H9 (cell line): ENCODE data around the gene WDFY3. TPM values are rescaled to one million over a fixed set of nuclear protein-coding genes. Genes with fewer than 3 reads are reported as not detected.

ENCODE experiments used
- DNase-seq: peaks from one replicate; pipeline ENCODE4 v3.0.0-alpha.2; 2017
- H2AFZ ChIP-seq: one replicate; pipeline ENCODE4 v1.6.1; 2013; ENCODE audit warnings: mild to moderate bottlenecking, low read length, control low read depth, moderate library complexity
- H2AK5ac ChIP-seq: 2 replicates; pipeline ENCODE4 v1.6.1; 2013; ENCODE audit warnings: low read length, control low read depth, mixed read lengths; ENCODE audit not compliant: insufficient read length
- H2BK120ac ChIP-seq: one replicate; pipeline ENCODE4 v1.6.1; 2013; ENCODE audit warnings: low read depth, mild to moderate bottlenecking, low read length, control low read depth, inconsistent platforms; ENCODE audit not compliant: poor library complexity, severe bottlenecking
- H2BK12ac ChIP-seq: 2 replicates; pipeline ENCODE4 v1.6.1; 2013; ENCODE audit warnings: low read length, control low read depth, mixed read lengths, low read depth; ENCODE audit not compliant: insufficient read length
- H2BK15ac ChIP-seq: 2 replicates; pipeline ENCODE4 v1.6.1; 2013; ENCODE audit warnings: low read depth, low read length, control low read depth
- H2BK20ac ChIP-seq: one replicate; pipeline ENCODE4 v1.6.1; 2013; ENCODE audit warnings: low read depth, mild to moderate bottlenecking, low read length, control low read depth, inconsistent platforms; ENCODE audit not compliant: poor library complexity, severe bottlenecking
- H2BK5ac ChIP-seq: 2 replicates; pipeline ENCODE4 v1.6.1; 2013; ENCODE audit warnings: low read length, control low read depth, mixed read lengths; ENCODE audit not compliant: insufficient read length
- H3K14ac ChIP-seq: 2 replicates; pipeline ENCODE4 v1.6.1; 2013; ENCODE audit warnings: low read length, control low read depth; ENCODE audit not compliant: insufficient read depth
- H3K18ac ChIP-seq: 2 replicates; pipeline ENCODE4 v1.6.1; 2013; ENCODE audit warnings: low read depth, mild to moderate bottlenecking, mixed read lengths, low read length, control low read depth; ENCODE audit not compliant: insufficient read length
- H3K23ac ChIP-seq: 2 replicates; pipeline ENCODE4 v1.6.1; 2013; ENCODE audit warnings: low read length, control low read depth, mixed read lengths, low read depth; ENCODE audit not compliant: insufficient read length
- H3K23me2 ChIP-seq: 2 replicates; pipeline ENCODE4 v1.6.1; 2013; ENCODE audit warnings: low read depth, mild to moderate bottlenecking, mixed read lengths, low read length, control low read depth; ENCODE audit not compliant: insufficient read length, poor library complexity, severe bottlenecking
- H3K27ac ChIP-seq: 2 replicates; pipeline ENCODE4 v1.5.1; 2013; ENCODE audit warnings: low read length, control low read depth, mixed read lengths, low read depth; ENCODE audit not compliant: insufficient read length
- H3K27me3 ChIP-seq: 2 replicates; pipeline ENCODE4 v1.6.1; 2013; ENCODE audit warnings: low read length, control low read depth, inconsistent platforms; ENCODE audit not compliant: insufficient read depth
- H3K4ac ChIP-seq: 2 replicates; pipeline ENCODE4 v1.6.1; 2013; ENCODE audit warnings: low read depth, mild to moderate bottlenecking, control low read depth, inconsistent platforms, low read length, moderate library complexity
- H3K4me1 ChIP-seq: 2 replicates; pipeline ENCODE4 v1.6.1; 2013; ENCODE audit warnings: low read length, control low read depth, inconsistent platforms; ENCODE audit not compliant: insufficient read depth
- H3K4me2 ChIP-seq: 2 replicates; pipeline ENCODE4 v1.6.1; 2013; ENCODE audit warnings: low read length, control low read depth, mixed read lengths; ENCODE audit not compliant: insufficient read length, insufficient read depth
- H3K56ac ChIP-seq: 2 replicates; pipeline ENCODE4 v1.6.1; 2013; ENCODE audit warnings: low read depth, mild to moderate bottlenecking, mixed read lengths, low read length, control low read depth; ENCODE audit not compliant: insufficient read length
- H3K79me1 ChIP-seq: 2 replicates; pipeline ENCODE4 v1.6.1; 2013; ENCODE audit warnings: low read depth, mild to moderate bottlenecking, moderate library complexity, low read length, control low read depth, inconsistent platforms; ENCODE audit not compliant: insufficient read depth, poor library complexity, severe bottlenecking
- H3K79me2 ChIP-seq: 2 replicates; pipeline ENCODE4 v1.6.1; 2013; ENCODE audit warnings: low read length, control low read depth, inconsistent platforms; ENCODE audit not compliant: insufficient read depth
- H3K9ac ChIP-seq: 2 replicates; pipeline ENCODE4 v1.6.1; 2013; ENCODE audit warnings: low read length, control low read depth, mixed read lengths; ENCODE audit not compliant: insufficient read length; ENCODE audit errors: extremely low read depth
- H3K9me3 ChIP-seq: one replicate; pipeline ENCODE4 v1.6.1; 2013; ENCODE audit warnings: low read depth, low read length, inconsistent platforms; ENCODE audit not compliant: control insufficient read depth
- H3T11ph ChIP-seq: one replicate; pipeline ENCODE4 v1.6.1; 2013; ENCODE audit warnings: mild to moderate bottlenecking, low read length, control low read depth, inconsistent platforms
- H4K20me1 ChIP-seq: one replicate; pipeline ENCODE4 v1.6.1; 2013; ENCODE audit not compliant: control insufficient read depth, insufficient read length, insufficient read depth
- H4K5ac ChIP-seq: 2 replicates; pipeline ENCODE4 v1.6.1; 2013; ENCODE audit warnings: low read depth, mild to moderate bottlenecking, mixed read lengths, low read length, control low read depth; ENCODE audit not compliant: insufficient read length
- H4K8ac ChIP-seq: replicated peaks from 2 replicates; pipeline ENCODE4 v1.6.1; 2013; ENCODE audit warnings: low read length, control low read depth, mixed read lengths, low read depth; ENCODE audit not compliant: insufficient read length
- H4K91ac ChIP-seq: 2 replicates; pipeline ENCODE4 v1.6.1; 2013; ENCODE audit warnings: low read depth, mild to moderate bottlenecking, moderate library complexity, mixed read lengths, low read length, control low read depth; ENCODE audit not compliant: insufficient read length
- H3K27ac Mint-ChIP-seq, 3 experiments: 2 replicates in 2 of 3; 3 replicates in 1 of 3; pipeline ENCODE4 v1.8.0; 2020 to 2021; ENCODE audit warnings: mixed read lengths in 3 of 3, mild to moderate bottlenecking in 1 of 3, moderate library complexity in 1 of 3
- H3K27me3 Mint-ChIP-seq: 2 replicates; pipeline ENCODE4 v1.8.0; 2021; ENCODE audit warnings: low read depth, mild to moderate bottlenecking, moderate library complexity, mixed read lengths
- H3K36me3 Mint-ChIP-seq, 3 experiments: 2 replicates in 2 of 3; 3 replicates in 1 of 3; pipeline ENCODE4 v1.8.0; 2020 to 2021; ENCODE audit warnings: low read depth in 3 of 3, mixed read lengths in 3 of 3; ENCODE audit not compliant: insufficient read depth in 1 of 3
- H3K4me1 Mint-ChIP-seq, 2 experiments: 2 replicates each; pipeline ENCODE4 v1.8.0; 2020; ENCODE audit warnings: mixed read lengths in 2 of 2
- H3K4me3 Mint-ChIP-seq, 2 experiments: 2 replicates in 1 of 2; 3 replicates in 1 of 2; pipeline ENCODE4 v1.8.0; 2020 to 2021; ENCODE audit warnings: mild to moderate bottlenecking in 2 of 2, mixed read lengths in 2 of 2, moderate library complexity in 1 of 2
- H3K9me3 Mint-ChIP-seq, 2 experiments: 2 replicates in 1 of 2; 3 replicates in 1 of 2; pipeline ENCODE4 v1.8.0; 2020; ENCODE audit warnings: mild to moderate bottlenecking in 2 of 2, mixed read lengths in 2 of 2, moderate library complexity in 1 of 2
- WGBS: extraction: QIAGEN DNeasy Blood & Tissue Kit; methylation state at CpG from one replicate; pipeline ENCODE4 v1.1.7; 2013; ENCODE audit warnings: missing lambda C conversion rate, low lambda C conversion rate, mixed read lengths; ENCODE audit not compliant: insufficient read length; ENCODE audit errors: extremely low coverage; 5-methylcytosine and 5-hydroxymethylcytosine counted together
- total RNA-seq: library from RNA; stranded (reverse); gene quantifications from 2 replicates; pipeline ENCODE4 v1.2.1, GENCODE V29; 2021
- TF ChIP-seq, protein P1 (sequence below): fragments of 200-600 bp; sonication (generic); conservative IDR thresholded peaks from 3 replicates; pipeline ENCODE4 v1.8.0; 2021; ENCODE audit warnings: antibody characterized with exemption, mild to moderate bottlenecking

The WDFY3 gene
- total RNA-seq, 1 experiment from 2014 or later: 54.6 TPM

- no peak overlapping the region for H4K8ac ChIP-seq
- H3K14ac ChIP-seq: no peak overlapping the region
- no peak overlapping the region for H2BK20ac ChIP-seq
- Mint-ChIP-seq H3K27ac (no peak overlapping the region), H3K27me3 (no peaks in the 10 kb centered on the region), H3K4me3 (no peak overlapping the region), H3K9me3 (no peaks in the 10 kb centered on the region; a peak in 1 of 5 replicates), H3K4me1 (peaks cover 13 to 16% of the 10 kb centered on the region in 2 experiments), H3K36me3 (peaks cover 20 to 31% (median 24%) of the 10 kb centered on the region in 3 experiments)
- peaks cover 4% of the 10 kb centered on the region for H3K4me1 ChIP-seq
- no peak overlapping the region for H3K4me2 ChIP-seq
- H2BK12ac ChIP-seq: no peak overlapping the region
- no peak overlapping the region for H3K56ac ChIP-seq
- H2BK120ac ChIP-seq: no peak overlapping the region
- peaks cover 2% of the 10 kb centered on the region; the same call in 1 of the 2 replicates for H3K79me2 ChIP-seq
- no peaks in the 10 kb centered on the region for H3K79me1 ChIP-seq
- H3K27me3 ChIP-seq: no peaks in the 10 kb centered on the region
- H3K23me2 ChIP-seq: no peaks in the 10 kb centered on the region
- H2AFZ ChIP-seq: no peak overlapping the region
- no peak overlapping the region for H4K5ac ChIP-seq
- H3K23ac ChIP-seq: no peak overlapping the region
- H3K18ac ChIP-seq: no peak overlapping the region
- H4K91ac ChIP-seq: no peak overlapping the region
- WGBS: no CpG with 5 or more reads among the region's 2 CpGs
- H3T11ph ChIP-seq: no peak overlapping the region
- H2AK5ac ChIP-seq: no peak overlapping the region
- no peaks in the 10 kb centered on the region for H3K9me3 ChIP-seq
- H3K9ac ChIP-seq: no peak overlapping the region
- TF ChIP-seq, protein P1, sequence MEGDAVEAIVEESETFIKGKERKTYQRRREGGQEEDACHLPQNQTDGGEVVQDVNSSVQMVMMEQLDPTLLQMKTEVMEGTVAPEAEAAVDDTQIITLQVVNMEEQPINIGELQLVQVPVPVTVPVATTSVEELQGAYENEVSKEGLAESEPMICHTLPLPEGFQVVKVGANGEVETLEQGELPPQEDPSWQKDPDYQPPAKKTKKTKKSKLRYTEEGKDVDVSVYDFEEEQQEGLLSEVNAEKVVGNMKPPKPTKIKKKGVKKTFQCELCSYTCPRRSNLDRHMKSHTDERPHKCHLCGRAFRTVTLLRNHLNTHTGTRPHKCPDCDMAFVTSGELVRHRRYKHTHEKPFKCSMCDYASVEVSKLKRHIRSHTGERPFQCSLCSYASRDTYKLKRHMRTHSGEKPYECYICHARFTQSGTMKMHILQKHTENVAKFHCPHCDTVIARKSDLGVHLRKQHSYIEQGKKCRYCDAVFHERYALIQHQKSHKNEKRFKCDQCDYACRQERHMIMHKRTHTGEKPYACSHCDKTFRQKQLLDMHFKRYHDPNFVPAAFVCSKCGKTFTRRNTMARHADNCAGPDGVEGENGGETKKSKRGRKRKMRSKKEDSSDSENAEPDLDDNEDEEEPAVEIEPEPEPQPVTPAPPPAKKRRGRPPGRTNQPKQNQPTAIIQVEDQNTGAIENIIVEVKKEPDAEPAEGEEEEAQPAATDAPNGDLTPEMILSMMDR: no peak
- H3K27ac ChIP-seq: no peak overlapping the region
- no peak overlapping the region for H2BK5ac ChIP-seq
- no peak overlapping the region for H3K4ac ChIP-seq
- H4K20me1 ChIP-seq: no peaks in the 10 kb centered on the region
- DNase-seq: no peak
- no peak overlapping the region for H2BK15ac ChIP-seq
These were observed 51.6 kb downstream of the WDFY3 start for GRCh38 chr4:84914686-84915395.
